ENCODE results near the gene SFXN5. TPM values are rescaled to one million over a fixed set of nuclear protein-coding genes. Genes with fewer than 3 reads are reported as not detected.

The SFXN5 gene
- total RNA-seq, 1 donor from 2014 or later: 12.7 TPM

- no peaks in the 10 kb centered on the region for H3K27me3 Mint-ChIP-seq (ENCODE audit: unreplicated experiment)
- no peak overlapping the region for H3K4me3 Mint-ChIP-seq (ENCODE audit: unreplicated experiment)
- no peaks in the 10 kb centered on the region for H3K9me3 Mint-ChIP-seq (ENCODE audit: unreplicated experiment)
- H3K27ac Mint-ChIP-seq (ENCODE audit: unreplicated experiment): no peak overlapping the region
- no peak for TF ChIP-seq CTCF (IDR thresholded peaks at IDR 0.05)
- H3K36me3 Mint-ChIP-seq (ENCODE audit: unreplicated experiment): peaks cover 12% of the 10 kb centered on the region
- DNase-seq (ENCODE audit: extremely low spot score, unreplicated experiment): no peak
- no peaks in the 10 kb centered on the region for H3K4me1 Mint-ChIP-seq (ENCODE audit: unreplicated experiment)
These were observed 7.2 kb upstream of the SFXN5 start for GRCh38 chr2:73078457-73079411.

GRCh38 chr2:73077424-73077795 lies 5.9 kb upstream of the SFXN5 start:
- Mint-ChIP-seq H3K27me3 (ENCODE audit: unreplicated experiment) (no peaks in the 10 kb centered on the region), H3K4me3 (ENCODE audit: unreplicated experiment) (no peak overlapping the region), H3K9me3 (ENCODE audit: unreplicated experiment) (no peaks in the 10 kb centered on the region), H3K4me1 (ENCODE audit: unreplicated experiment) (no peaks in the 10 kb centered on the region), H3K27ac (ENCODE audit: unreplicated experiment) (no peak overlapping the region), H3K36me3 (ENCODE audit: unreplicated experiment) (peaks cover 12% of the 10 kb centered on the region)
- DNase-seq (ENCODE audit: extremely low spot score, unreplicated experiment): no peak
- no peak for TF ChIP-seq CTCF (IDR thresholded peaks at IDR 0.05)

- no peak for DNase-seq (ENCODE audit: extremely low spot score, unreplicated experiment)
- Mint-ChIP-seq H3K36me3 (ENCODE audit: unreplicated experiment) (peaks cover 12% of the 10 kb centered on the region), H3K4me1 (ENCODE audit: unreplicated experiment) (peaks cover 5% of the 10 kb centered on the region), H3K27me3 (ENCODE audit: unreplicated experiment) (no peaks in the 10 kb centered on the region), H3K4me3 (ENCODE audit: unreplicated experiment) (no peak overlapping the region), H3K9me3 (ENCODE audit: unreplicated experiment) (no peaks in the 10 kb centered on the region), H3K27ac (ENCODE audit: unreplicated experiment) (no peak overlapping the region)
- no peak for TF ChIP-seq CTCF (IDR thresholded peaks at IDR 0.05)
These were observed 5.3 kb upstream of the SFXN5 start for GRCh38 chr2:73076701-73077423.

GRCh38 chr2:73075477-73076373 lies 4.2 kb upstream of the SFXN5 start:
- no peak overlapping the region for H3K4me3 Mint-ChIP-seq (ENCODE audit: unreplicated experiment)
- H3K36me3 Mint-ChIP-seq (ENCODE audit: unreplicated experiment): peaks cover 12% of the 10 kb centered on the region
- no peak for DNase-seq (ENCODE audit: extremely low spot score, unreplicated experiment)
- peaks cover 8% of the 10 kb centered on the region for H3K4me1 Mint-ChIP-seq (ENCODE audit: unreplicated experiment)
- TF ChIP-seq CTCF (IDR thresholded peaks at IDR 0.05): no peak
- H3K27ac Mint-ChIP-seq (ENCODE audit: unreplicated experiment): no peak overlapping the region
- no peaks in the 10 kb centered on the region for H3K9me3 Mint-ChIP-seq (ENCODE audit: unreplicated experiment)
- no peaks in the 10 kb centered on the region for H3K27me3 Mint-ChIP-seq (ENCODE audit: unreplicated experiment)
